Stimulated activated CD4-positive, alpha-beta T cell treated with anti-CD3 and anti-CD28 coated beads, Interleukin-2, amount 100 ng/mL, for 48 hours (primary cell): ENCODE measurements around the gene ECT2L.

Experiments
- DNase-seq, 2 donors: peaks; one replicate each; pipeline ENCODE4 v3.0.0-alpha.2; 2020

ECT2L gene

GRCh38 chr6:138948004-138948403 lies 152.1 kb downstream of the ECT2L start:
- no peak for DNase-seq

GRCh38 chr6:138948546-138949179 lies 152.8 kb downstream of the ECT2L start:
- DNase-seq = no peak

GRCh38 chr6:138953451-138953850 lies 157.6 kb downstream of the ECT2L start:
- no peak for DNase-seq
